Ishikawa (cell line): ENCODE data around the gene CEND1.

ENCODE experiments used
- CEBPB ChIP-seq: IDR thresholded peaks from 2 replicates; pipeline ENCODE4 v1.6.1; 2012
- CREB1 ChIP-seq: IDR thresholded peaks from 2 replicates; pipeline ENCODE4 v1.6.1; 2012; ENCODE audit warnings: low read depth
- EGR1 ChIP-seq: IDR thresholded peaks from 2 replicates; pipeline ENCODE4 v1.6.1; 2012
- EP300 ChIP-seq: IDR thresholded peaks from 2 replicates; pipeline ENCODE4 v1.6.1; 2012; ENCODE audit warnings: borderline replicate concordance
- FOXM1 ChIP-seq: IDR thresholded peaks from 2 replicates; pipeline ENCODE4 v1.6.1; 2012; ENCODE audit warnings: low read depth, borderline replicate concordance
- MAX ChIP-seq: IDR thresholded peaks from 2 replicates; pipeline ENCODE4 v1.6.1; 2012
- NFIC ChIP-seq: IDR thresholded peaks from 2 replicates; pipeline ENCODE4 v1.6.1; 2012
- RAD21 ChIP-seq: IDR thresholded peaks from 2 replicates; pipeline ENCODE4 v1.6.1; 2012; ENCODE audit warnings: low read depth
- REST ChIP-seq: IDR thresholded peaks from 2 replicates; pipeline ENCODE4 v1.6.1; 2012; ENCODE audit warnings: low read depth, mild to moderate bottlenecking
- TAF1 ChIP-seq: IDR thresholded peaks from 2 replicates; pipeline ENCODE4 v1.6.1; 2012; ENCODE audit warnings: low read depth, mild to moderate bottlenecking
- TCF12 ChIP-seq: IDR thresholded peaks from 2 replicates; pipeline ENCODE4 v1.6.1; 2012; ENCODE audit warnings: low read depth
- TEAD4 ChIP-seq: IDR thresholded peaks from 2 replicates; pipeline ENCODE4 v1.6.1; 2012
- USF1 ChIP-seq: IDR thresholded peaks from 2 replicates; pipeline ENCODE4 v1.6.1; 2012
- YY1 ChIP-seq: IDR thresholded peaks from 2 replicates; pipeline ENCODE4 v1.6.1; 2012; ENCODE audit warnings: low read depth
- ZBTB7A ChIP-seq: IDR thresholded peaks from 2 replicates; pipeline ENCODE4 v1.6.1; 2012; ENCODE audit warnings: low read depth

Gene CEND1

GRCh38 chr11:799641-800316 lies 9.9 kb upstream of the CEND1 start:
- TF ChIP-seq TEAD4 (no peak), EP300 (no peak), RAD21 (no peak), YY1 (no peak), CEBPB (no peak), EGR1 (no peak), TCF12 (no peak), CREB1 (no peak), USF1 (no peak), REST (no peak), ZBTB7A (no peak), TAF1 (no peak)

GRCh38 chr11:798093-798713 lies 8.3 kb upstream of the CEND1 start, which contains the start of gene SLC25A22:
Gene SLC25A22 (minus strand): TSS chr11:798281. CDS start chr11:795006, 3,275 bp downstream.
- peak; percentile 52; the same call in 1 of the 2 replicates for TF ChIP-seq RAD21
- no peak for TF ChIP-seq EP300
- TF ChIP-seq CREB1 = no peak
- no peak for TF ChIP-seq CEBPB
- peak; percentile 1; the same call in 1 of the 2 replicates for TF ChIP-seq TEAD4
- no peak for TF ChIP-seq USF1
- peak; percentile 9; the same call in 1 of the 2 replicates for TF ChIP-seq MAX
- TF ChIP-seq ZBTB7A = peak; percentile 99
- no peak for TF ChIP-seq TCF12
- TF ChIP-seq FOXM1 = no peak
- TF ChIP-seq TAF1 = no peak; the same call in 1 of the 2 replicates
- TF ChIP-seq YY1 = no peak
- TF ChIP-seq EGR1 = 0 out of 2 replicates have a peak, but pooled peaks have one; percentile 1
- TF ChIP-seq NFIC = no peak
- no peak for TF ChIP-seq REST

GRCh38 chr11:797296-798092 lies 7.6 kb upstream of the CEND1 start:
- TF ChIP-seq CEBPB = no peak
- no peak for TF ChIP-seq CREB1
- peak; percentile 37; the same call in 1 of the 2 replicates for TF ChIP-seq EGR1
- TF ChIP-seq NFIC = no peak
- peak; percentile 82 for TF ChIP-seq MAX
- TF ChIP-seq RAD21 = no peak
- TF ChIP-seq USF1 = no peak; the same call in 1 of the 2 replicates
- no peak for TF ChIP-seq TCF12
- TF ChIP-seq EP300 = no peak
- no peak for TF ChIP-seq REST
- TF ChIP-seq TAF1 = peak; percentile 39; the same call in 1 of the 2 replicates
- TF ChIP-seq ZBTB7A = peak; percentile 35; the same call in 1 of the 2 replicates
- no peak for TF ChIP-seq TEAD4
